Smooth muscle cell (in vitro differentiated cells): ENCODE results near the gene HSPB1. TPM values are rescaled to one million over a fixed set of nuclear protein-coding genes. Genes with fewer than 3 reads are reported as not detected.
"Not testable (repeated sequence)": the region's sequence is repeated elsewhere in the genome, so short reads cannot be mapped to it uniquely, and the experiment has no call there.

Experiments used
- DNase-seq: peaks from one replicate; lab custom pipeline; 2025; ENCODE audit not compliant: unreplicated experiment; lab: John Stamatoyannopoulos, UW
- H2AFZ ChIP-seq: fragments of 200-600 bp; sonication (generic); 2 replicates; pipeline ENCODE4 v1.6.0; 2016; ENCODE audit warnings: antibody characterized with exemption, low read depth, mild to moderate bottlenecking
- H3F3A ChIP-seq: fragments of 200-600 bp; sonication (generic); 2 replicates; pipeline ENCODE4 v1.6.0; 2017; ENCODE audit warnings: antibody characterized with exemption, low read depth
- H3K27ac ChIP-seq: fragments of 200-600 bp; sonication (generic); 2 replicates; pipeline ENCODE4 v1.5.1; 2016; ENCODE audit warnings: low read depth, mild to moderate bottlenecking
- H3K27me3 ChIP-seq: fragments of 200-600 bp; sonication (generic); 2 replicates; pipeline ENCODE4 v1.6.1; 2016; ENCODE audit warnings: low read depth, mild to moderate bottlenecking
- H3K36me3 ChIP-seq: fragments of 200-600 bp; sonication (generic); 2 replicates; pipeline ENCODE4 v1.5.1; 2016; ENCODE audit warnings: low read depth
- H3K4me1 ChIP-seq: fragments of 200-600 bp; sonication (generic); 2 replicates; pipeline ENCODE4 v1.5.1; 2016; ENCODE audit warnings: low read depth
- H3K4me2 ChIP-seq: fragments of 200-600 bp; sonication (generic); 2 replicates; pipeline ENCODE4 v1.6.0; 2016; ENCODE audit warnings: mild to moderate bottlenecking
- H3K4me3 ChIP-seq: fragments of 200-600 bp; sonication (generic); 2 replicates; pipeline ENCODE4 v1.5.1; 2016; ENCODE audit warnings: mild to moderate bottlenecking
- H3K79me2 ChIP-seq: fragments of 200-600 bp; sonication (generic); 2 replicates; pipeline ENCODE4 v1.6.0; 2016; ENCODE audit warnings: low read depth, mild to moderate bottlenecking
- H3K9ac ChIP-seq: fragments of 200-600 bp; sonication (generic); 2 replicates; pipeline ENCODE4 v1.6.0; 2016; ENCODE audit warnings: low read depth
- H3K9me3 ChIP-seq: fragments of 200-600 bp; sonication (generic); replicated peaks from 2 replicates; pipeline ENCODE4 v1.5.1; 2016; ENCODE audit warnings: low read depth
- H4K20me1 ChIP-seq: fragments of 200-600 bp; sonication (generic); 2 replicates; pipeline ENCODE4 v1.6.0; 2016; ENCODE audit warnings: low read depth
- CTCF ChIP-seq: fragments of 200-600 bp; sonication (generic); IDR thresholded peaks from 2 replicates; pipeline ENCODE4 v1.5.1; 2017; ENCODE audit warnings: borderline replicate concordance, mild to moderate bottlenecking, antibody characterized with exemption; ENCODE audit not compliant: insufficient read depth, poor library complexity, severe bottlenecking
- WGBS: methylation state at CpG from one replicate; pipeline ENCODE4 v1.1.7; 2016; ENCODE audit warnings: low lambda C conversion rate; 5-methylcytosine and 5-hydroxymethylcytosine counted together
- polyA plus RNA-seq: library from polyadenylated mRNA; unstranded; fragments of >200 nt; fragmentation: Nextera tagmentation; extraction: Ambion mirVana; gene quantifications from 2 replicates; pipeline ENCODE4 v1.2.1, GENCODE V29; 2016
- total RNA-seq: library from RNA; depleted of rRNA; stranded (reverse); fragments of >200 nt; gene quantifications from 2 replicates; pipeline ENCODE4 v1.2.3, GENCODE V29; 2014

HSPB1 gene
- total and polyA plus RNA-seq, 2 experiments from 2014 or later, result 484 to 1,842 TPM

- Histone ChIP-seq H3K4me2 (no peak overlapping the region), H3K79me2 (no peaks in the 10 kb centered on the region), H3K9ac (no peak overlapping the region), H3K27me3 (no peaks in the 10 kb centered on the region), H3K4me1 (peaks cover 7% of the 10 kb centered on the region), H3F3A (no peaks in the 10 kb centered on the region), H3K4me3 (no peak overlapping the region), H3K36me3 (no peaks in the 10 kb centered on the region), H2AFZ (no peak overlapping the region), H3K9me3 (no peaks in the 10 kb centered on the region), H3K27ac (no peak overlapping the region), H4K20me1 (no peaks in the 10 kb centered on the region)
- 86% methylated on average over 21 of the region's 21 CpGs for WGBS
- no peak for DNase-seq
- TF ChIP-seq CTCF, result no peak
Measured at GRCh38 chr7:76310102-76310957, 7.9 kb downstream of the HSPB1 start.

GRCh38 chr7:76311838-76312237 lies 9.4 kb downstream of the HSPB1 start:
- not testable (repeated sequence) for H3K9me3 ChIP-seq, H3K4me2 ChIP-seq, H3K79me2 ChIP-seq, DNase-seq, H3K4me3 ChIP-seq, H3K9ac ChIP-seq, H4K20me1 ChIP-seq, H3K36me3 ChIP-seq, H2AFZ ChIP-seq, H3K27ac ChIP-seq, H3K27me3 ChIP-seq, H3F3A ChIP-seq, H3K4me1 ChIP-seq
- WGBS, result over 99% methylated on average over 6 of the region's 6 CpGs

GRCh38 chr7:76314042-76314721 lies 11.7 kb downstream of the HSPB1 start:
- Histone ChIP-seq H3K36me3 (no peaks in the 10 kb centered on the region), H3K27me3 (no peaks in the 10 kb centered on the region), H3K4me2 (no peak overlapping the region), H3K4me1 (peaks cover 12% of the 10 kb centered on the region), H4K20me1 (peaks cover 2% of the 10 kb centered on the region), H3K9me3 (no peaks in the 10 kb centered on the region), H3F3A (peaks cover 5% of the 10 kb centered on the region), H3K79me2 (no peaks in the 10 kb centered on the region), H3K9ac (no peak overlapping the region), H3K27ac (no peak overlapping the region), H2AFZ (no peak overlapping the region), H3K4me3 (no peak overlapping the region)
- DNase-seq, result peak; percentile 91
- WGBS, result 7% methylated on average over 15 of the region's 15 CpGs
- peak; percentile 99 for TF ChIP-seq CTCF

- WGBS, result 82% methylated on average over 6 of the region's 6 CpGs
- not testable (repeated sequence) for H2AFZ ChIP-seq
Measured at GRCh38 chr7:76314740-76315139, 12.3 kb downstream of the HSPB1 start.

More at GRCh38 chr7:76314740-76315139, 12.3 kb downstream of the HSPB1 start:
- not testable (repeated sequence) for H3K27me3 ChIP-seq, H3K79me2 ChIP-seq, H3K9me3 ChIP-seq, DNase-seq, H3K4me2 ChIP-seq, H3K27ac ChIP-seq, H3K9ac ChIP-seq, H3K36me3 ChIP-seq, H3K4me3 ChIP-seq, H4K20me1 ChIP-seq
- H3F3A ChIP-seq, result peaks cover 10% of the 10 kb centered on the region
- H3K4me1 ChIP-seq, result peaks cover 15% of the 10 kb centered on the region
